MM.1S (cell line): ENCODE measurements around the gene NTMT1.

Source experiments
- DNase-seq: peaks from one replicate; pipeline ENCODE4 v3.0.0-alpha.2; 2015
- H2AFZ ChIP-seq: fragments of 300-600 bp; sonication (generic); 2 replicates; pipeline ENCODE4 v1.6.0; 2016; ENCODE audit warnings: antibody characterized with exemption, low read length
- H3F3A ChIP-seq: fragments of 300-600 bp; sonication (generic); 2 replicates; pipeline ENCODE4 v1.6.1; 2016; ENCODE audit warnings: mild to moderate bottlenecking, antibody characterized with exemption, low read length, moderate library complexity, mixed read lengths; ENCODE audit not compliant: insufficient read depth
- H3K27ac ChIP-seq: fragments of 300-600 bp; sonication (generic); 2 replicates; pipeline ENCODE4 v1.5.1; 2016; ENCODE audit warnings: mild to moderate bottlenecking, low read length
- H3K27me3 ChIP-seq: fragments of 300-600 bp; sonication (generic); replicated peaks from 2 replicates; pipeline ENCODE4 v1.6.0; 2016; ENCODE audit warnings: low read length; ENCODE audit not compliant: insufficient read depth
- H3K36me3 ChIP-seq: fragments of 300-600 bp; sonication (generic); replicated peaks from 2 replicates; pipeline ENCODE4 v1.6.1; 2016; ENCODE audit warnings: mild to moderate bottlenecking, low read length, mixed read lengths; ENCODE audit not compliant: insufficient read depth
- H3K4me1 ChIP-seq: fragments of 300-600 bp; sonication (generic); 2 replicates; pipeline ENCODE4 v1.6.1; 2016; ENCODE audit warnings: low read length, mixed read lengths
- H3K4me2 ChIP-seq: fragments of 300-600 bp; sonication (generic); 2 replicates; pipeline ENCODE4 v1.6.0; 2016; ENCODE audit warnings: low read depth, low read length
- H3K4me3 ChIP-seq: fragments of 300-600 bp; sonication (generic); 2 replicates; pipeline ENCODE4 v1.5.1; 2016; ENCODE audit warnings: low read length, mixed read lengths
- H3K79me2 ChIP-seq: fragments of 300-600 bp; sonication (generic); 2 replicates; pipeline ENCODE4 v1.6.1; 2016; ENCODE audit warnings: mixed run types, low read length, mixed read lengths
- H3K9ac ChIP-seq: fragments of 300-600 bp; sonication (generic); 2 replicates; pipeline ENCODE4 v1.6.1; 2016; ENCODE audit warnings: low read length, mixed read lengths
- H3K9me2 ChIP-seq: fragments of 300-600 bp; sonication (generic); replicated peaks from 2 replicates; pipeline ENCODE4 v1.6.1; 2016; ENCODE audit warnings: mild to moderate bottlenecking, low read length, mixed read lengths; ENCODE audit not compliant: insufficient read depth
- H3K9me3 ChIP-seq: fragments of 300-600 bp; sonication (generic); replicated peaks from 2 replicates; pipeline ENCODE4 v1.6.1; 2016; ENCODE audit warnings: mild to moderate bottlenecking, low read length, mixed read lengths; ENCODE audit not compliant: insufficient read depth
- H4K20me1 ChIP-seq: fragments of 300-600 bp; sonication (generic); 2 replicates; pipeline ENCODE4 v1.6.1; 2016; ENCODE audit warnings: mild to moderate bottlenecking, low read length, moderate library complexity, mixed read lengths; ENCODE audit not compliant: insufficient read depth
- EZH2 ChIP-seq: fragments of 300-600 bp; sonication (generic); optimal IDR thresholded peaks from 2 replicates; pipeline ENCODE3; 2017; ENCODE audit warnings: low read depth, mild to moderate bottlenecking, antibody characterized with exemption, low read length, mixed read lengths
- EZH2phosphoT487 ChIP-seq: fragments of 300-600 bp; sonication (generic); IDR thresholded peaks from 2 replicates; pipeline ENCODE4 v1.6.1; 2018; ENCODE audit warnings: antibody characterized with exemption, low read length
- TF ChIP-seq, protein P1 (sequence below): fragments of 300-600 bp; sonication (generic); IDR thresholded peaks from 2 replicates; pipeline ENCODE4 v1.5.1; 2016; ENCODE audit warnings: antibody characterized with exemption, low read length, mixed read lengths

The NTMT1 gene

DNA sequence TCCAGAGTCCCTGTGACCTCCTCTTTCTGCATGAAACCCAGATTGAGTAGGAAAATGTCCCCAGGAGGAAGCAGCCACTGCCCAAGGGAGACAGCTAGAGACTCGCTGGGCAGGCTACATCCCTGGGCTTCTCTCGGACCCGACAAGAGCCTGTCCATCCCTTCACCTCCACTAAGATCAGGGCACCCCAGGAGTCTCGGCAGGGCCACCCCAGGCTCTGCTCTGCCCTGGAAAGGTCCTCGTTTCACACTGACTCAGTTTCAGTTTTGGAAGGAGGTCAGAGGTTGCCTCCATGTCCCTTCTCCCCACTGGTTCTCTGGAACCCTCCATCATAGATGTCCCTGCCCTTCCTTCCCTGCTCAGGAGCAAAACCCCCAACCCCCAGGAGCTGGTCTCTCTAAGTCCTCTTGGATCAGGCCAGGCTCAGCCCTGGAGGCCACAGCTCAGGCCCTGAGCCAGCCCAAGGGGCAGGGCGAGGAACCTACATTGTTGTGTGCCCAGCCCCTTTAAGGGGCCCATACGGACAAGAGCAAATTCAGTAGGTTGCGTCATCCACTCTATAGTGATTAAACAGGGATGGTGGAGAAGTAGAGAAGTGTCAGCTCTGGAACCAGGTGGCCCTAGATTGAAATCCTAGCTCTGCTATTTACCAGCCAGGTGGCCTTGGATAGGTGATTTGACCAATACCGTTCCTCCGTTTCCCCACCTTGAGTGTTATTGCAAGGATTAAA lies 42.5 kb upstream of the NTMT1 start:
- Histone ChIP-seq H3K9ac (no peak overlapping the region), H2AFZ (no peak overlapping the region), H3K9me2 (no peaks in the 10 kb centered on the region), H3F3A (no peaks in the 10 kb centered on the region), H3K4me1 (peaks cover 52% of the 10 kb centered on the region), H3K4me2 (no peak overlapping the region), H3K27me3 (no peaks in the 10 kb centered on the region; the same call in 1 of the 2 replicates), H4K20me1 (no peaks in the 10 kb centered on the region), H3K9me3 (no peaks in the 10 kb centered on the region), H3K4me3 (no peak overlapping the region), H3K36me3 (no peaks in the 10 kb centered on the region), H3K79me2 (no peaks in the 10 kb centered on the region), H3K27ac (no peak overlapping the region)
- TF ChIP-seq, protein P1, sequence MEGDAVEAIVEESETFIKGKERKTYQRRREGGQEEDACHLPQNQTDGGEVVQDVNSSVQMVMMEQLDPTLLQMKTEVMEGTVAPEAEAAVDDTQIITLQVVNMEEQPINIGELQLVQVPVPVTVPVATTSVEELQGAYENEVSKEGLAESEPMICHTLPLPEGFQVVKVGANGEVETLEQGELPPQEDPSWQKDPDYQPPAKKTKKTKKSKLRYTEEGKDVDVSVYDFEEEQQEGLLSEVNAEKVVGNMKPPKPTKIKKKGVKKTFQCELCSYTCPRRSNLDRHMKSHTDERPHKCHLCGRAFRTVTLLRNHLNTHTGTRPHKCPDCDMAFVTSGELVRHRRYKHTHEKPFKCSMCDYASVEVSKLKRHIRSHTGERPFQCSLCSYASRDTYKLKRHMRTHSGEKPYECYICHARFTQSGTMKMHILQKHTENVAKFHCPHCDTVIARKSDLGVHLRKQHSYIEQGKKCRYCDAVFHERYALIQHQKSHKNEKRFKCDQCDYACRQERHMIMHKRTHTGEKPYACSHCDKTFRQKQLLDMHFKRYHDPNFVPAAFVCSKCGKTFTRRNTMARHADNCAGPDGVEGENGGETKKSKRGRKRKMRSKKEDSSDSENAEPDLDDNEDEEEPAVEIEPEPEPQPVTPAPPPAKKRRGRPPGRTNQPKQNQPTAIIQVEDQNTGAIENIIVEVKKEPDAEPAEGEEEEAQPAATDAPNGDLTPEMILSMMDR, result no peak
- TF ChIP-seq EZH2, result no peak
- TF ChIP-seq EZH2phosphoT487, result no peak
- DNase-seq, result no peak

DNA sequence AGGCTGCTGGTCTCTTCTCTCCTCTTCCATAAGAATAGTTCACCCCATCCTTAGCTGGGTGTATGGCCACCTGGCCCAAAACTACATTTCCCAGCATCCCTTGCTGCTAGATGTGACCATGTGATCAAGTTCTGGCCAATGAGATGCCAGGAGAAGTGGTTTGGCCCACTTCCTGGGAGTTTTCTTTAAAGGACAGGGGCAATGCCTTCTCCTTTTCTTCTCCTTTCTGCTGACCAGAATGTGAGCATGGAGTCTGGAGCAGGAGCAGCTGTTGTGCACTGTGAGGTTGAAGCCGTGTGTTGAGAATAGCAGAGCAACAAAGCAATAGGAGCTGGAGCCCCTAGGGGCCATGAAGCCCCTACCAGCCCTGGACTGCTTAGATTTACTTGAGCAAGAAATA lies 41.8 kb upstream of the NTMT1 start:
- Histone ChIP-seq H3K27me3 (no peaks in the 10 kb centered on the region; the same call in 1 of the 2 replicates), H3F3A (no peaks in the 10 kb centered on the region), H3K79me2 (no peaks in the 10 kb centered on the region), H3K9me2 (no peaks in the 10 kb centered on the region), H3K4me1 (peaks cover 49% of the 10 kb centered on the region), H3K4me2 (no peak overlapping the region), H3K36me3 (no peaks in the 10 kb centered on the region), H2AFZ (peak overlapping the region; percentile 62), H3K9ac (no peak overlapping the region), H3K9me3 (no peaks in the 10 kb centered on the region), H4K20me1 (no peaks in the 10 kb centered on the region), H3K27ac (no peak overlapping the region), H3K4me3 (no peak overlapping the region)
- DNase-seq, result peak; percentile 69
- no peak for TF ChIP-seq EZH2phosphoT487
- no peak for TF ChIP-seq EZH2
- TF ChIP-seq, protein P1, result no peak

DNA sequence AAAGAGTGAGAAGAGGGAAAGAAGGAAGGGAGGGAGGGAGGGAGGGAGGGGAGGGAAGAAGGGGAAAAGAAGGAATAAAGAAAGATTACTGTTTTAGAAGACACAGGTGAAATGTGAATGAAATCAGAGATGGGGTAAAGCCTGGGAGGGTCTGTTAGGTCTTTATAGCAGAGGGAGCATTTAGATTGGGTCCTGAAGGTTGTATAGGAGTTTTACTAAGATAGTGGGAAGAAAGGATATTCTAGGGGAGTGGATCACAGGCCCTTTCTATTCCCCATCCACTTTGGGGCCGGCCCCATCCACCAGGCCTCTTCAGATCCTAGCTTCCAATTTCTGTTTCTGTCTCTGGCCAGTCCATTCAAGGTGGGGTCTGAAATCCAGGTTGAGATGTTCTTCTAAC lies 40.6 kb upstream of the NTMT1 start:
- Histone ChIP-seq H3K4me2 (no peak overlapping the region), H3K27me3 (no peaks in the 10 kb centered on the region; the same call in 1 of the 2 replicates), H3K4me3 (no peak overlapping the region), H2AFZ (no peak overlapping the region), H3K27ac (no peak overlapping the region), H3K36me3 (no peaks in the 10 kb centered on the region), H3F3A (no peaks in the 10 kb centered on the region), H3K9me2 (no peaks in the 10 kb centered on the region), H3K79me2 (no peaks in the 10 kb centered on the region), H3K9ac (no peak overlapping the region), H4K20me1 (no peaks in the 10 kb centered on the region), H3K4me1 (peaks cover 37% of the 10 kb centered on the region), H3K9me3 (no peaks in the 10 kb centered on the region)
- DNase-seq, result no peak
- TF ChIP-seq EZH2 (no peak), EZH2phosphoT487 (no peak)
- TF ChIP-seq, protein P1, result no peak
